Mesenchymal stem cell (in vitro differentiated cells and primary cell): ENCODE measurements around the gene HVCN1.

Experiments used
- DNase-seq: peaks from one replicate; pipeline ENCODE4 v3.0.0-alpha.2; 2013
- H2AFZ ChIP-seq: one replicate; pipeline ENCODE4 v1.6.1; 2013; ENCODE audit warnings: low read depth, mild to moderate bottlenecking, control low read depth, inconsistent platforms, low read length, moderate library complexity
- H2AK5ac ChIP-seq: 2 replicates; pipeline ENCODE4 v1.6.1; 2013; ENCODE audit warnings: low read length, moderate library complexity, mild to moderate bottlenecking, inconsistent platforms; ENCODE audit not compliant: severe bottlenecking
- H2BK120ac ChIP-seq: one replicate; pipeline ENCODE4 v1.6.1; 2013; ENCODE audit warnings: low read depth, mild to moderate bottlenecking, inconsistent platforms, low read length, moderate library complexity
- H2BK12ac ChIP-seq, 2 experiments: one replicate each; pipeline ENCODE4 v1.6.1; 2013; ENCODE audit warnings: inconsistent platforms in 2 of 2, low read length in 2 of 2, mild to moderate bottlenecking in 2 of 2, moderate library complexity in 2 of 2, control low read depth in 1 of 2
- H2BK15ac ChIP-seq: one replicate; pipeline ENCODE4 v1.6.1; 2013; ENCODE audit warnings: mild to moderate bottlenecking, low read depth, inconsistent platforms; ENCODE audit not compliant: poor library complexity, severe bottlenecking
- H2BK5ac ChIP-seq: 2 replicates; pipeline ENCODE4 v1.6.1; 2013; ENCODE audit warnings: low read depth, mild to moderate bottlenecking, low read length, control low read depth, inconsistent platforms; ENCODE audit not compliant: poor library complexity, severe bottlenecking
- H3K14ac ChIP-seq, 2 experiments: one replicate each; pipeline ENCODE4 v1.6.1; 2013; ENCODE audit warnings: inconsistent platforms in 2 of 2, low read length in 2 of 2, control low read depth in 1 of 2, mild to moderate bottlenecking in 1 of 2, moderate library complexity in 1 of 2
- H3K18ac ChIP-seq, 2 experiments: one replicate each; pipeline ENCODE4 v1.6.1; 2013; ENCODE audit warnings: inconsistent platforms in 2 of 2, low read length in 2 of 2, control low read depth in 1 of 2, low read depth in 1 of 2, mild to moderate bottlenecking in 1 of 2
- H3K23ac ChIP-seq, 2 experiments: one replicate each; pipeline ENCODE4 v1.6.1; 2013; ENCODE audit warnings: inconsistent platforms in 2 of 2, low read length in 2 of 2, mild to moderate bottlenecking in 2 of 2, moderate library complexity in 2 of 2, control low read depth in 1 of 2
- H3K27ac ChIP-seq: 2 replicates; pipeline ENCODE4 v1.5.1; 2013; ENCODE audit warnings: mild to moderate bottlenecking, moderate library complexity, low read length, control low read depth, inconsistent platforms; ENCODE audit not compliant: poor library complexity, severe bottlenecking
- H3K27me3 ChIP-seq, 2 experiments: 2 replicates each; pipeline versions ENCODE4 v1.6.1 to v1.7.0; 2013; ENCODE audit warnings: low read length in 2 of 2, mild to moderate bottlenecking in 2 of 2, moderate library complexity in 2 of 2, control low read depth in 1 of 2, inconsistent platforms in 1 of 2; ENCODE audit not compliant: control insufficient read depth in 1 of 2, insufficient read depth in 1 of 2
- H3K36me3 ChIP-seq, 2 experiments: 2 replicates each; pipeline versions ENCODE4 v1.6.1 to v1.7.0; 2013; ENCODE audit warnings: low read length in 2 of 2, control low read depth in 1 of 2, inconsistent platforms in 1 of 2, low read depth in 1 of 2, mild to moderate bottlenecking in 1 of 2; ENCODE audit not compliant: insufficient read depth in 2 of 2, control insufficient read depth in 1 of 2
- H3K4ac ChIP-seq, 2 experiments: one replicate each; pipeline ENCODE4 v1.6.1; 2013; ENCODE audit warnings: inconsistent platforms in 2 of 2, low read length in 2 of 2, mild to moderate bottlenecking in 2 of 2, moderate library complexity in 2 of 2, control low read depth in 1 of 2, low read depth in 1 of 2
- H3K4me1 ChIP-seq: 2 replicates; pipeline ENCODE4 v1.6.1; 2013; ENCODE audit warnings: low read depth, low read length, control low read depth; ENCODE audit not compliant: control insufficient read depth, insufficient read depth
- H3K4me2 ChIP-seq: 2 replicates; pipeline ENCODE4 v1.6.1; 2013; ENCODE audit warnings: low read length, mild to moderate bottlenecking, inconsistent platforms; ENCODE audit not compliant: poor library complexity, severe bottlenecking
- H3K4me3 ChIP-seq, 2 experiments: 2 replicates each; pipeline versions ENCODE4 v1.5.1 to v1.7.0; 2013; ENCODE audit warnings: low read length in 2 of 2, mild to moderate bottlenecking in 2 of 2, control low read depth in 1 of 2, low read depth in 1 of 2; ENCODE audit not compliant: insufficient read depth in 1 of 2
- H3K79me1 ChIP-seq: replicated peaks from 2 replicates; pipeline ENCODE4 v1.6.1; 2013; ENCODE audit warnings: mild to moderate bottlenecking, control low read depth, low read length, inconsistent platforms; ENCODE audit not compliant: poor library complexity, severe bottlenecking
- H3K9ac ChIP-seq: 2 replicates; pipeline ENCODE4 v1.7.0; 2013; ENCODE audit warnings: mild to moderate bottlenecking, low read length, moderate library complexity
- H3K9me3 ChIP-seq: 2 replicates; pipeline ENCODE4 v1.7.0; 2013; ENCODE audit warnings: mild to moderate bottlenecking, low read length; ENCODE audit not compliant: control insufficient read depth
- H4K8ac ChIP-seq: one replicate; pipeline ENCODE4 v1.6.1; 2013; ENCODE audit warnings: inconsistent platforms, mild to moderate bottlenecking, low read length, moderate library complexity
- H4K91ac ChIP-seq: one replicate; pipeline ENCODE4 v1.6.1; 2013; ENCODE audit warnings: mild to moderate bottlenecking, low read length, inconsistent platforms
- WGBS: methylation state at CpG from one replicate; pipeline ENCODE4 v1.1.7; 2013; ENCODE audit warnings: mixed read lengths; 5-methylcytosine and 5-hydroxymethylcytosine counted together

Gene HVCN1

GRCh38 chr12:110702081-110702480 lies 13.2 kb upstream of the HVCN1 start:
- Histone ChIP-seq H3K79me1 (no peaks in the 10 kb centered on the region), H2BK5ac (no peak overlapping the region), H3K18ac (no peak overlapping the region), H3K14ac (no peak overlapping the region), H2AFZ (no peak overlapping the region), H3K36me3 (no peaks in the 10 kb centered on the region), H3K27ac (no peak overlapping the region), H3K4me1 (peaks cover 5% of the 10 kb centered on the region), H3K4ac (no peak overlapping the region), H2BK120ac (no peak overlapping the region), H3K4me3 (no peak overlapping the region), H4K8ac (no peak overlapping the region), H4K91ac (no peak overlapping the region), H2BK12ac (no peak overlapping the region), H3K27me3 (no peaks in the 10 kb centered on the region), H3K9ac (no peak overlapping the region), H2AK5ac (no peak overlapping the region), H3K4me2 (no peak overlapping the region), H3K9me3 (no peaks in the 10 kb centered on the region), H3K23ac (no peak overlapping the region), H2BK15ac (no peak overlapping the region)
- 96% methylated on average over 3 of the region's 5 CpGs for WGBS
- DNase-seq, result no peak

- Histone ChIP-seq H2BK15ac (no peak overlapping the region), H2BK120ac (no peak overlapping the region), H2AFZ (no peak overlapping the region), H3K36me3 (no peaks in the 10 kb centered on the region), H3K79me1 (no peaks in the 10 kb centered on the region), H3K4me3 (peak overlapping the region in 1 of 2 experiments; percentile 58), H2BK5ac (no peak overlapping the region), H2BK12ac (no peak overlapping the region), H3K4ac (no peak overlapping the region), H4K91ac (no peak overlapping the region), H3K4me1 (peaks cover 5% of the 10 kb centered on the region), H4K8ac (no peak overlapping the region), H3K27ac (no peak overlapping the region), H2AK5ac (no peak overlapping the region), H3K4me2 (no peak overlapping the region), H3K23ac (no peak overlapping the region), H3K27me3 (no peaks in the 10 kb centered on the region), H3K14ac (no peak overlapping the region), H3K9me3 (no peaks in the 10 kb centered on the region), H3K18ac (no peak overlapping the region), H3K9ac (no peak overlapping the region)
- WGBS, result 92% methylated on average over 28 of the region's 28 CpGs
- DNase-seq, result no peak
These were observed 10.9 kb upstream of the HVCN1 start for GRCh38 chr12:110699591-110700445.

GRCh38 chr12:110698171-110698902 lies 9.4 kb upstream of the HVCN1 start:
- Histone ChIP-seq H3K27me3 (no peaks in the 10 kb centered on the region), H3K4me3 (peak overlapping the region; percentile 7 to 58), H3K23ac (no peak overlapping the region), H2AK5ac (no peak overlapping the region), H3K9ac (peak overlapping the region; percentile 44), H2BK5ac (no peak overlapping the region), H2BK15ac (no peak overlapping the region), H3K36me3 (no peaks in the 10 kb centered on the region), H3K79me1 (no peaks in the 10 kb centered on the region), H3K4ac (no peak overlapping the region), H3K18ac (peak overlapping the region; percentile 29 to 37), H4K8ac (peak overlapping the region; percentile 94), H3K4me2 (peak overlapping the region; percentile 31), H4K91ac (peak overlapping the region; percentile 24), H3K27ac (no peak overlapping the region), H3K9me3 (no peaks in the 10 kb centered on the region), H2BK12ac (no peak overlapping the region), H3K14ac (no peak overlapping the region), H2BK120ac (no peak overlapping the region), H2AFZ (peak overlapping the region; percentile 67), H3K4me1 (peaks cover 5% of the 10 kb centered on the region)
- DNase-seq, result peak; percentile 79
- WGBS, result 47% methylated on average over 20 of the region's 20 CpGs

GRCh38 chr12:110697236-110697635 lies 8.3 kb upstream of the HVCN1 start:
- no peak overlapping the region for H3K9ac ChIP-seq
- no peak overlapping the region for H2BK120ac ChIP-seq
- H3K4ac ChIP-seq, result no peak overlapping the region
- no peak overlapping the region for H2BK15ac ChIP-seq
- H3K4me2 ChIP-seq, result no peak overlapping the region
- no peak overlapping the region for H3K27ac ChIP-seq
- no peaks in the 10 kb centered on the region for H3K27me3 ChIP-seq
- no peak overlapping the region for H2BK5ac ChIP-seq
- WGBS, result 100% methylated on average over 1 of the region's 2 CpGs
- peaks cover 5% of the 10 kb centered on the region for H3K4me1 ChIP-seq
- no peak overlapping the region for H4K91ac ChIP-seq
- no peak overlapping the region for H3K14ac ChIP-seq
- H3K79me1 ChIP-seq, result no peaks in the 10 kb centered on the region
- H3K9me3 ChIP-seq, result no peaks in the 10 kb centered on the region
- H3K23ac ChIP-seq, result no peak overlapping the region
- H2BK12ac ChIP-seq, result no peak overlapping the region
- H3K18ac ChIP-seq, result no peak overlapping the region
- no peak overlapping the region for H4K8ac ChIP-seq
- H2AFZ ChIP-seq, result no peak overlapping the region
- no peak overlapping the region for H2AK5ac ChIP-seq
- no peak overlapping the region for H3K4me3 ChIP-seq
- no peaks in the 10 kb centered on the region for H3K36me3 ChIP-seq
- no peak for DNase-seq
